SU-DHL-6 (cell line): ENCODE results near the gene SUMO2.
"Not testable (repeated sequence)": the region's sequence is repeated elsewhere in the genome, so short reads cannot be mapped to it uniquely, and the experiment has no call there.

Experiments used
- H2AFZ ChIP-seq: fragments of 200-600 bp; sonication (generic); 2 replicates; pipeline ENCODE4 v1.6.1; 2014; ENCODE audit warnings: low read depth, mild to moderate bottlenecking, moderate library complexity, mixed read lengths, antibody characterized with exemption, low read length; ENCODE audit not compliant: severe bottlenecking
- H3F3A ChIP-seq: fragments of 200-600 bp; shearing (Covaris generic); 2 replicates; pipeline ENCODE4 v1.6.0; 2016; ENCODE audit warnings: antibody characterized with exemption, mild to moderate bottlenecking; ENCODE audit not compliant: insufficient read depth
- H3K27ac ChIP-seq: fragments of 200-600 bp; sonication (generic); 2 replicates; pipeline ENCODE4 v1.5.1; 2016; ENCODE audit warnings: low read depth, mild to moderate bottlenecking, low read length, moderate library complexity, mixed read lengths
- H3K27me3 ChIP-seq: fragments of 200-600 bp; sonication (generic), shearing (Covaris generic); 2 replicates; pipeline ENCODE4 v1.6.0; 2014; ENCODE audit warnings: mild to moderate bottlenecking, low read length
- H3K36me3 ChIP-seq: fragments of 200-600 bp; sonication (generic); 2 replicates; pipeline ENCODE4 v1.6.1; 2014; ENCODE audit warnings: mild to moderate bottlenecking, low read length, mixed read lengths
- H3K4me2 ChIP-seq: fragments of 300-600, 200-600 bp; shearing (Covaris generic), sonication (generic); 2 replicates; pipeline ENCODE4 v1.6.0; 2014; ENCODE audit warnings: low read length, low read depth, mild to moderate bottlenecking; ENCODE audit not compliant: poor library complexity, severe bottlenecking
- H3K4me3 ChIP-seq: fragments of 200-600 bp; sonication (generic); 2 replicates; pipeline ENCODE4 v1.5.1; 2014; ENCODE audit warnings: antibody characterized with exemption, low read length, mild to moderate bottlenecking, mixed read lengths; ENCODE audit not compliant: insufficient read depth, poor library complexity, severe bottlenecking
- H3K79me2 ChIP-seq: fragments of 200-600 bp; sonication (generic); 2 replicates; pipeline ENCODE4 v1.6.1; 2014; ENCODE audit warnings: mild to moderate bottlenecking, low read length, moderate library complexity; ENCODE audit not compliant: insufficient read depth
- H3K9ac ChIP-seq: fragments of 200-600 bp; sonication (generic); 2 replicates; pipeline ENCODE4 v1.7.0; 2014; ENCODE audit warnings: mild to moderate bottlenecking, low read length
- H3K9me2 ChIP-seq: fragments of 200-600 bp; sonication (generic); replicated peaks from 2 replicates; pipeline ENCODE4 v1.6.1; 2014; ENCODE audit warnings: low read length; ENCODE audit not compliant: insufficient read depth
- H3K9me3 ChIP-seq: fragments of 200-600 bp; sonication (generic); 2 replicates; pipeline ENCODE4 v1.6.1; 2014; ENCODE audit warnings: low read length, mixed read lengths; ENCODE audit not compliant: insufficient read depth
- H4K20me1 ChIP-seq: fragments of 200-600 bp; sonication (generic); 2 replicates; pipeline ENCODE4 v1.6.1; 2014; ENCODE audit warnings: low read depth, mild to moderate bottlenecking, antibody characterized with exemption, low read length, moderate library complexity, mixed read lengths
- EZH2phosphoT487 ChIP-seq: fragments of 200-600 bp; sonication (generic), shearing (Covaris generic); conservative IDR thresholded peaks from 2 replicates; pipeline ENCODE4 v1.6.1; 2018; ENCODE audit warnings: mild to moderate bottlenecking, antibody characterized with exemption, low read length, moderate library complexity, mixed read lengths
- TF ChIP-seq, protein P1 (sequence below): fragments of 200-600 bp; sonication (generic); IDR thresholded peaks from one replicate; pipeline ENCODE4 v1.5.1; 2017; ENCODE audit warnings: antibody characterized with exemption, mild to moderate bottlenecking, low read length, moderate library complexity; ENCODE audit not compliant: insufficient read depth, poor library complexity, severe bottlenecking

SUMO2 gene

DNA sequence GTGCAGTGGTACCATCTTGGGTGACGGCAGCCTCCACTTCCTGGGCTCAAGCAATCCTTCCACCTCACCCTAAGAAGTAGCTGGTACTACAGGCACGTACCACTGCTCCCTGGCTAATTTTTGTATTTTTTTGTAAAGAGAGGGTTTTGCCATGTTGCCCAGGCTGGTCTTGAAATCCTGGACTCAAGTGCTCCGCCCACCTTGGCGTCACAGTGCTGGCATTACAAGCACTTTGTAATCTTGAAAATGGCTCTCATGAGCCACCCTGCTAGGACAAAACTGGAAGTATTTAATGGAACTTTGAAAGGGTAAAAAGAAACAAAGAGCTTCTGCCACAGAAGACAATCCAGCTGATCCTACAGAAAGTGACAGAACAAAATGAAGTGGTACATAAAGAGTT is 9.2 kb downstream of the SUMO2 start:
- Histone ChIP-seq H3K9me2 (no peaks in the 10 kb centered on the region), H3F3A (peaks cover 22% of the 10 kb centered on the region), H2AFZ (no peak overlapping the region), H3K9ac (no peak overlapping the region), H3K27ac (no peak overlapping the region), H3K36me3 (peaks cover 23% of the 10 kb centered on the region; the same call in 1 of the 2 replicates), H3K4me2 (no peak overlapping the region), H4K20me1 (no peaks in the 10 kb centered on the region; the same call in 1 of the 2 replicates), H3K4me3 (no peak overlapping the region), H3K27me3 (no peaks in the 10 kb centered on the region), H3K79me2 (peaks cover 69% of the 10 kb centered on the region), H3K9me3 (no peaks in the 10 kb centered on the region)
- TF ChIP-seq, protein P1, sequence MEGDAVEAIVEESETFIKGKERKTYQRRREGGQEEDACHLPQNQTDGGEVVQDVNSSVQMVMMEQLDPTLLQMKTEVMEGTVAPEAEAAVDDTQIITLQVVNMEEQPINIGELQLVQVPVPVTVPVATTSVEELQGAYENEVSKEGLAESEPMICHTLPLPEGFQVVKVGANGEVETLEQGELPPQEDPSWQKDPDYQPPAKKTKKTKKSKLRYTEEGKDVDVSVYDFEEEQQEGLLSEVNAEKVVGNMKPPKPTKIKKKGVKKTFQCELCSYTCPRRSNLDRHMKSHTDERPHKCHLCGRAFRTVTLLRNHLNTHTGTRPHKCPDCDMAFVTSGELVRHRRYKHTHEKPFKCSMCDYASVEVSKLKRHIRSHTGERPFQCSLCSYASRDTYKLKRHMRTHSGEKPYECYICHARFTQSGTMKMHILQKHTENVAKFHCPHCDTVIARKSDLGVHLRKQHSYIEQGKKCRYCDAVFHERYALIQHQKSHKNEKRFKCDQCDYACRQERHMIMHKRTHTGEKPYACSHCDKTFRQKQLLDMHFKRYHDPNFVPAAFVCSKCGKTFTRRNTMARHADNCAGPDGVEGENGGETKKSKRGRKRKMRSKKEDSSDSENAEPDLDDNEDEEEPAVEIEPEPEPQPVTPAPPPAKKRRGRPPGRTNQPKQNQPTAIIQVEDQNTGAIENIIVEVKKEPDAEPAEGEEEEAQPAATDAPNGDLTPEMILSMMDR = no peak
- TF ChIP-seq EZH2phosphoT487 = no peak

DNA sequence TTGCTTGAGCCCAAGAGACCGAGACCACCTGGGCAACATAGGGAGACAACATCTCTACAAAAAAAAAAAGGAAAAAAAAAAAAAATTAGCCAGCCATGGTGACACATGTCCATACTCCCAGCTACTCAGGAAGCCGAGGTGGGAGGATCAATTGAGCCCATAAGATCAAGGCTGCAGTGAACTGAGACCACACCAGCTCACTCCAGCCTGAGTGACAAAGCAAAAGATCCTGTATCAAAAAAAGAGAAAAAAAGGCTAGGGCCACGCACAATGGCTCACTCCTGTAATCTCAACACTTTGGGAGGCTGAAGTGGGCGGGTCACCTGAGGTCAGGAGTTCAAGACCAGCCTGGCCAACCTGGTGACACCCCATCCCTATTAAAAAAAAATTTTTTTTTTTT is 13.8 kb downstream of the SUMO2 start:
- Histone ChIP-seq H3K4me3 (no peak overlapping the region), H3K9me2 (no peaks in the 10 kb centered on the region), H3K4me2 (no peak overlapping the region), H2AFZ (no peak overlapping the region), H3K9ac (no peak overlapping the region), H3K27ac (no peak overlapping the region), H3F3A (peaks cover 17% of the 10 kb centered on the region), H4K20me1 (no peaks in the 10 kb centered on the region; the same call in 1 of the 2 replicates), H3K27me3 (no peaks in the 10 kb centered on the region), H3K36me3 (peaks cover 24% of the 10 kb centered on the region), H3K9me3 (no peaks in the 10 kb centered on the region), H3K79me2 (peaks cover 35% of the 10 kb centered on the region)
- no peak for TF ChIP-seq EZH2phosphoT487
- TF ChIP-seq, protein P1 = no peak

DNA sequence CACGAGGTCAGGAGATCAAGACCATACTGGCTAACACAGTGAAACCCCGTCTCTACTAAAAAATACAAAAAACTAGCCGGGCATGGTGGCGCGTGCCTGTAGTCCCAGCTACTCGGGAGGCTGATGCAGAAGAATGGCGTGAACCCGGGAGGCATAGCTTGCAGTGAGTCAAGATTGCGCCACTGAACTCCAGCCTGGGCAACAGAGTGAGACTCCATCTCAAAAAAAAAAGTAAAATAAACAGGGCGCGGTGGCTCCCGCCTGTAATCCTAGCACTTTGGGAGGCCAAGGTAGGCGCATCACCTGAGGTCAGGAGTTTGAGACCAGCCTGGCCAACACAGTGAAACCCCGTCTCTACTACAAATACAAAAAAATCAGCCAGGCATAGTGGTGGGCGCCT is 18.2 kb downstream of the SUMO2 start:
- H3K9me2 ChIP-seq, H3K27ac ChIP-seq, H3K9ac ChIP-seq, H3K79me2 ChIP-seq, H2AFZ ChIP-seq, H3K4me3 ChIP-seq, H3F3A ChIP-seq, H3K27me3 ChIP-seq, H3K4me2 ChIP-seq, H3K9me3 ChIP-seq, H4K20me1 ChIP-seq: not testable (repeated sequence)
- peaks cover 16% of the 10 kb centered on the region for H3K36me3 ChIP-seq

DNA sequence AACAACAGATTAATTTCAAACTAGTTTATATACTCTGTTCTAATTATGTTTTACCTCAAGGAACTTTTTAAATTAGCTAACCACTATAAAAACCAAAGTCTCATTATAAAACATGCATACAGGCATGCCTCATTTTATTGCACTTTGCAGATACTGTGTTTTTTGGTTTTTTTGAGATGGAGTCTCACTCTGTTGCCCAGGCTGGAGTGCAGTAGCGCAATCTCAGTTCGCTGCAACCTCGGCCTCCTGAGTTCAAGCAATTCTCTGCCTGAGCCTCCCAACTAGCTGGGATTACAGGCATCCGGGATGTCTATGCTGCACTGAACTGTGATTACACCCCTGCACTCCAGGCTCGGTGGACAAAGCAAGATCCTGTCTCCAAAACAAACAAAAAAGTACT is 19.7 kb downstream of the SUMO2 start:
- TF ChIP-seq EZH2phosphoT487 = no peak
- TF ChIP-seq, protein P1 = no peak

More for the DNA sequence above, 19.7 kb downstream of the SUMO2 start:
- Histone ChIP-seq H3K4me3 (no peak overlapping the region), H4K20me1 (no peaks in the 10 kb centered on the region), H3F3A (peaks cover 4% of the 10 kb centered on the region; the same call in 1 of the 2 replicates), H3K27me3 (no peaks in the 10 kb centered on the region), H3K9ac (no peak overlapping the region), H2AFZ (no peak overlapping the region), H3K36me3 (peaks cover 13% of the 10 kb centered on the region), H3K9me2 (no peaks in the 10 kb centered on the region), H3K79me2 (no peaks in the 10 kb centered on the region), H3K4me2 (no peak overlapping the region), H3K9me3 (no peaks in the 10 kb centered on the region), H3K27ac (no peak overlapping the region)
